H54 (cell line): ENCODE data around the gene EEF2KMT.
"Not testable (repeated sequence)": the region's sequence is repeated elsewhere in the genome, so short reads cannot be mapped to it uniquely, and the experiment has no call there.

ENCODE experiments used
- DNase-seq: peaks from one replicate; pipeline ENCODE4 v3.0.0; 2011; ENCODE audit warnings: low spot score, mixed read lengths; ENCODE audit not compliant: insufficient read length
- FAIRE-seq: peaks from 3 replicates; lab custom pipeline; 2011; peaks lifted over from hg19 to GRCh38; lab: Jason Lieb, UNC
- POLR2A ChIP-seq: IDR thresholded peaks from 2 replicates; pipeline ENCODE4 v1.6.1; 2011; ENCODE audit warnings: low read depth, mild to moderate bottlenecking, low read length

The EEF2KMT gene, protein sequence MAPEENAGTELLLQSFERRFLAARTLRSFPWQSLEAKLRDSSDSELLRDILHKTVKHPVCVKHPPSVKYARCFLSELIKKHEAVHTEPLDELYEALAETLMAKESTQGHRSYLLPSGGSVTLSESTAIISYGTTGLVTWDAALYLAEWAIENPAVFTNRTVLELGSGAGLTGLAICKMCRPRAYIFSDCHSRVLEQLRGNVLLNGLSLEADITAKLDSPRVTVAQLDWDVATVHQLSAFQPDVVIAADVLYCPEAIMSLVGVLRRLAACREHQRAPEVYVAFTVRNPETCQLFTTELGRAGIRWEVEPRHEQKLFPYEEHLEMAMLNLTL

DNA sequence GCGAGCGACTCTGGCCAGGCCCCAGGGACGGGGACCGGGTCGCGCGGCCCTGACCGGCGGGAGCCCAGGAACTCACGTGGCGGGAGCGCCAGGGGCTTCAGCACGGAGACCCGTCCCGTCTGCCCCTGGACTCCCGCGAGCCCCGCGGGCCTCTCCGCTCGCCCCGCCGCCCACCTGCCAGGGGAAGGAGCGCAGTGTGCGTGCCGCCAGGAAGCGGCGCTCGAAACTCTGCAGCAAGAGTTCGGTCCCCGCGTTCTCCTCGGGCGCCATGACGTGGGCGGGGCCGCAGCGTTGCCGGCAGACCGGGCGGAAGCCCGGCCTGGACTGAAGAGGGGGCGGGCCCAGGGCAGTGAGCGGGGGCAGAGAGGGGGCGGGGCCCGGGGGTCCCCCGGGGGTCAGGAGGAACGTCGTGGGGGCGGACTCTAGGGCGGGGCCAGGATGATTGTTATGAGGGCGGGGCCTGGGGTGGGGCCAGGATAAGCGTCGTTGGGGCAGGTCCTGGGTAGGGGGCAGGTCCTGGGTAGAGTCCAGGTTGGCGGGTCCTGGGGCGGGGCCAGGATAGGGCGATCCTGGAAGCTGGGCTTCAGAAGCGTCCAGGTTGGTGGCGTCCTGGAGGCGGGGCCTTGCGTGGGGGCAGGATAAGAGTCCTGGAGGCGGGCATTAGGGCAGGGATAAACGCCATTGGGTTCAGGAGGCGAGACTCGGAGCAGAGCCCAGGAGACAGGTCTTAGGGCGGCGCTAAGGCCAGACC is at the start of gene EEF2KMT:
Gene EEF2KMT (minus strand): TSS at position 326 of the 751 bp plus-strand sequence. CDS start 56 bp downstream, at position 270.
- FAIRE-seq (peak; percentile 75), DNase-seq (peak; percentile 76)
- TF ChIP-seq POLR2A: peak; percentile 42; the same call in 1 of the 2 replicates

DNA sequence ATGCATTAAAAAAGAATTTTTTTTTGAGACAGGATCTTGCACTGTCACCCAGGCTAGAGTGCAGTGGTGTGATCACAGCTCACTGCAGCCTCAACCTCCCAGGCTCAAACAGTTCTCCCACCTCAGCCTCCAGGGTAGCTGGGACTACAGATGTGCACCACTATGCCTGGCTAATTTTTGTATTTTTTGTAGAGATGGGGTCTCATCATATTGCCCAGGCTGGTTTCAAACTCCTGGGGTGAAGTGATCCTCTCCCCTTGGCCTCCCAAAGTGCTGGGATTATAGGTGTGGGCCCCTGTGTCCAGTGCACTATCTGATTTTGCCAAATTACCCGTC is 47.0 kb upstream of the EEF2KMT start:
- not testable (repeated sequence) for DNase-seq, FAIRE-seq

DNA sequence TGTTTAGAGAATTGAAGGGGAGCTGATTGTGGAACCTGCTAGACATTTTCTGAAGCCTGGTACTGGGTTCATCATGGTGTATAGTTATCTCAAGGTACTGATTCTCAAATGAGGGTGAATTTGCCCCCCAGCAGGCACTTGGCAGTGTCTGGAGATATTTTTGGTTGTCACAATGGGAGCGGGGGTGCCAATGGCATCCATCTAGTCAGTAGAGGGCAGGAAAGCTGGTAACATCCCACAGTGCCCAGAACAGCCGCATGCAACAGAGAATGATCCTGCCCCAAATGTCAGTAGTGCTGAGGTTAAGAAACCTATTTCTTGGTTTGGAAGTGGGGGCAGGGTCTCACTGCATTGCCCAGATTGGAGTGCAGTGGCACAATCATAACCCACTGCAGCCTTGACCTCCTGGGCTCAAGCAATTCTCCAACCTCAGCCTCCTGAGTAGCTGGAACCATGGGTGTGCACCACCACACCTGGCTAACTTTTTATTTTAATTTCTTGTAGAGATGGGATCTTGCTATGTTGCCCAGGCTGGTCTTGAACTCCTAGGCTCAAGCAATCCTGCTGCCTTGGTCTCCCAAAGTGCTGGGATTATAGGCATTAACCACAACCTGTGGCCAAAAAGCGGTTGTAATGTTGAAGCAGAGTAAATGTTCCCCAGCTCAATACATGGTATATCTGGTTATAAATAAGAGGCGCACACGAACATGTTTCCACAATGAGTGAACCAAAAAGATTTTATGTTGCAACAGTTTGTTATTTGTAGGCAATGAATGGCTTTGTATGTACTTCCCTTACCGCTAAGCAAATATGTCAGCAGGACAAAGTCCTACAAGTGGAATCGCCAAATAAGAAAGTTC is 46.4 kb upstream of the EEF2KMT start:
- FAIRE-seq (no peak), DNase-seq (no peak)
- no peak for TF ChIP-seq POLR2A

DNA sequence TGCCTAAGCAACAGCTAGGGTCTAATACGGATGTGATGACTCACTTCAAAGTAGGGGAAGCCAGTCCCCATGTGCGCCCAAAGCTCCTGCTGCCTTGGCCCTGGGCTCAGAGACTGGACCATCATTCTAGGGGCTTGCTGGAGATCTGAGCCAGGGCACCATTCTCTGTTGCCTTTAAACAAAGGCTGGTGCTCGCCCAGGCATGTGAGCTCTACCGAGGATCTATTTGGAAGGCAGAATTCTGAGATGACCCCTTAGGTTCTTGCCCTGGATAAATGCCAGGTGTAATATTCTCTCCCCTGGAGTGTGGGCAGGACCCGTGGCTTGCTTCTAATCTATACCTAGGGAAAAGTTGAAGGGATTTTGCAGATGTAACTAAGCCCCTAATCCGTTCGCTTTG is 42.6 kb upstream of the EEF2KMT start:
- FAIRE-seq, DNase-seq: not testable (repeated sequence)

DNA sequence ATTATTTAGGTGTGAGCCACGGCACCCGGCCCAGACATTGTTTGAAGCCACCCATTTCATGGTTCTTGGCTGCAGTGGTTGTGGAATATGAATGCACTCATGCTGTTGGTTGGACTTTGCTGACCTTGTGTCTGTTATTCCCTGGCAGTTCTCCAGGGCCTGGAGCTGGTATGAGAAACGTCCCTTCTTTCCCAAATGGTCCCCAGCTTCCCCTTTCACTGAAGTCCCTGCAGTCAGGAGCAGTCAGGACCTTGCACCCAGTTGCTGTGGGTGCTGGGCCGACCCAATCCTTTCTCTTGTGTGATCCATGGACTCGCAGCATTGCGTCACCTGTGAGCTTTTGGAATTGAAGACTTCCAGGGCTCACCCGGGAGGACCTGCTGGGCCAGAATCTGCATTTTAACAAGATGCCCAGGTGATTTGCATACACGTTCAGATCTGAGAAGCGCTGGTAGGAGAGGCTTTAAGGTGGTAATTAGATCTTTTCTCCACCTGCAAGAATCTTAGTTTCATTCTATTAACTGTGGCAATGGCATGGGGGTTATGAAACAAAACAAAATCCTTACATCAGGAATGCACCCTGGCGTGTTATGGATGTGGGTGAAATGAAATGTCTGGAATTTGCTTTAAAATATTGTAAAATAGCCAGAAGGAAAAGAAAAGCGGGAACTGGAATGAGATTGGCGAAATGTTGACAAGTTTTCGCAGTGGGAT is 37.3 kb upstream of the EEF2KMT start:
- DNase-seq, FAIRE-seq: not testable (repeated sequence)

DNA sequence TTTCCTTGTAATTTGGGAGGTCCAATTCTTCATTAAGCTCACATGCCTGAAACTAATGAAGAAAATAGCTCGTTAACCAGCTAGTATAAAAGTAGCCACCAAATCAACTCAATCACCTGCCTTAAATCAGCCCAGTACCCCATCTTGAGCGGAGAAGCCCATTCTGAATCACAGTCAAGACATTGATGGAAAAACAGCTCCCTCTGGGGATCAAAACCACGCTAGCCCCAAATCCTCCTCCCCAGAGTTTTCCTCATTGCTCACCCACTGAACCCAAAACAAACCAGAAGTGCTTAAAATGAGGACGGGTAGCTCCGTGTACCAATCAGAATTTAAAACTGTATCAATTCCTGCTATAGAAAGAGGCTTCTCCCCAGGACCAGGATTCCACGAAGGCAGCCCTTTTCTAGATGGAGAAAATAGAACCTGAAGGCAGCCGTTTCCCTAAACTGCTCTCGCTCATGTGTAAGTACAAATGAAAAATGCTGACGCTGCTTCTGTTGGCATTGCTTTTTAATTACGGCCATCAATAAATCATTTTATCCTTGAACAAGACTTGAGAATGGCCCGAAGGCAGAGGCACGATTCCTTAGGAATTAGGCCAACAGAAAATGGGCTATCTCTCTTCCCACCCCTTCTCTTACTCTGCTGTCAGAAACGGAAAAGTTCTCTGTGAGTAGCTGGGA is 35.5 kb upstream of the EEF2KMT start:
- DNase-seq, FAIRE-seq: not testable (repeated sequence)

DNA sequence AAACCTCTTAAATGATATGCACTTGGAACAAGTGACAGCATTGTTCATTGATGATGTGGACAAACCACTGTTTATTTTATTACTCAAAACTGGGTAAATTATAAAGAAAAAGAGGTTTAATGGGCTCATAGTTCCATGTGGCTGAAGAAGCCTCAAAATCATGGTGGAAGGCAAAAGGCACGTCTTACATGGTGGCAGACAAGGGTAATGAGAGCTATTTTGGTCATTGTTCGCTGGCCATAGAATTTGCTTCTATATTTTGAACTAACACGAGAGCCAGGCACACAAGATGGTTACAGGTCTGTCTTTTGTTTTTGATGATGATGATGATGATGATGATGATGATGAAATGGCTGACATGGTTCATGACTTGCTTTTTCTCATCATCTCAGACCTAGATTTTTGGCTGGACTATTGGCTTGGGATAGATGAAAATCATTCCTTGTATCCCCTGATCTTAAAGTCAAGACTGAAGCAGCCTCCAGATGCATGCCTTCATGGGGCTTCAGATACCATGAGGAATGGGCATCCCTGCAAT is 33.9 kb upstream of the EEF2KMT start:
- DNase-seq, FAIRE-seq: not testable (repeated sequence)

DNA sequence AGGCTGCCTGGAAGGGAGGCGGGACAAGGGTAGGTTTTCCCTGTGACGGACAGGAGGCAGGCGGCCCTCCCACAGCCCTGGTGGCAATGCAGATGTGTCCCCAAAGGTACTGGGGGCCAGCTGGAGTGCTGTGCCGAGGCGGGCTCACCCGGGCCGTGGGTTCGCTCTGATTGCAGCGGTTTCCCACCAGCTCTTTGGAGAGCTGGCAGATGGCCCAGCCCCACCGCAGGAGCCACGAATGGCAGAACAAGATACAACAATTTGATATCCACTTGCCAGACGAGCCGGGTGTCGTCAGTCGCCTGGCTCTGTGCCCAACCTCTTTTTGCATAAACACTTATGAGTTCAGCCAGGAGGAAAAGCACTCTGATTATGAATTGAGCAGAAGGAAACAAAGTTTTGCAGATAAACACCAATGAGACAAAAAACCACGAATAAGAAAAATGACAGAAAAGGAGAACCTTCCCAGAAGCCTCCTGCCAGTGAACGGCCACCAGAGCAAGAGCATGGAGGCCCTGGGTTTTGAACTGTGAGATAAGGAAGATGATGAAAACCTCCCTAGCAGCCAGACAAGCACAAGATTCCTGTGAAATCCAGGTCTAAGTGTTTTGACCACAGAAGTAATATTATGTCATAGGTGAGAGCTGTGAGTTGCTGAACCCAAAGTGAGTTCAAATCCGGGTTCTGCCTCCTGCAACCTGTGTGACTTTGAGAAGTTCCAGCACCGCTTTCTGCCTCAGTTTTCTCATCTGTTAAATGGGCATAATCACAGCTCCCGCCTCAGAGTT is 19.9 kb upstream of the EEF2KMT start:
- not testable (repeated sequence) for DNase-seq, FAIRE-seq

DNA sequence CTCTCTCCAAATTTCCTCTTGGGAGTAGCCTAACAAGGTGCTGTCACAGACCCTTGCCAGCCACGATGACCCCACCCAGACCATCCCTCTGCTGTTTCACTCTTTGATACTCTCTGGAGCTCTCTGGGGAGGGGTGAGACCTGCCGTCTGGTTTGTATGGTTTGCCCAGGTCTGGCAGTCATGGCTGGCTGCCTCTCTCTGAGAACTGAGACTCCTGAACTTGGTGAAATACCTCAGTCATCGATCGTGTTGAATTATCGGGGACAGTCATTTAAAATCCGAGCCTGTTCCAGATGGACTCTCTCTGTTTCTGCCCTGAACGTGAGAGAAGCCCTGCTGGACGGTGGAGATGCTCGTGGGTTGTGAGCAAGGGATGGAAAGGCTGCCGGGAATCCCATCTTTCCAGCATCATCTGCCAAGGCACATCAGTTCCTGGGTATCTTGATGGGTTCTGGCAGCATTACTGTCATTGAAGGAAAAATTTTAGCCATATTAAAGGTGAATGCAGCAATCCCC is 19.2 kb upstream of the EEF2KMT start:
- not testable (repeated sequence) for DNase-seq, FAIRE-seq

DNA sequence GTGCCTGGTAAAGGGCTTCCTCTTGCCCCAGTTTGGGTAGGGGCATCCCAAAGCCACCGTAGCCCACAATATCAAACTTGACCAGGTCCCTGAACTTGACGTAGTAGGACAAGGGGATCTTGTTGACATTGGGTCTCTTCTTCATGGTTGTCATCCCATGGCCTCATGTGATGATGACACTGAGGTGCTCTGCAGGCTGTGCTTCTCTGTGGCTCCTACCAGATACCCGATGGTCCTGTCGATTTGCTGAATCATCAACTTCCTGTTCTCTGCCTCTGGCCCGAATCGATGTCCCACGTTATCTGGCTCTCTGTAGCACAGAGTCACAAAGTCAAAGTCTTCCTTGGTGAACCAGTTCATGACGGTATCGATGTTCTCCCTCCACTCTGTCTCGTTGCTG is 13.3 kb upstream of the EEF2KMT start:
- not testable (repeated sequence) for DNase-seq, FAIRE-seq

DNA sequence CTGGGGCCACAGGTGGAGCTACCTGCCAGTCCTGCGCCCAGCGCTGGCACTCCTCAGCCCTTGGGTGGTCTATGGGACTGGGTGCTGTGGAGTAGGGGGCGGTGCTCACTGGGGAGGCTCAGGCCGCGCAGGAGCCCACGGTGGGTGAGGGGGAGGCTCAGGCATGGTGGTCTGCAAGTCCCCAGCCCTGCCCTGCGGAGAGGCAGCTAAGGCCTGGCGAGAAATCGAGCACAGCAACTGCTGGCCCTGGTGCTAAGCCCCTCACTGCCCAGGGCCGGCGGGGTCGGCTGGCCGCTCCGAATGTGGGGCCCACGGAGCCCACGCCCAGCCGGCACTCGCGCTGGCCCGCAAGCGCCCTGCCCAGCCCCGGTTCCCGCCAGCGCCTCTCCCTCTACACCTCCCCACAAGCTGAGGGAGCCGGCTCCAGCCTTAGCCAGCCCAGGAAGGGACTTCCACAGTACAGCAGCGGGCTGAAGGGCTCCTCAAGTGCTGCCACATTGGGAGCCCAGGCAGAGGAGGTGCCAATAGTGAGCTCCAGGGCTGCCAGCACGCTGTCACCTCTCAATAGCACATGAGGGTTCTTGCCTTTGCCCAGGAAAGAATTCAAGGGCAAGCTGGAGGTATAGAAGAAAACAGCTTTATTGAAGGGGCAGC is 11.0 kb upstream of the EEF2KMT start:
- DNase-seq: no peak
- FAIRE-seq: no peak
- no peak for TF ChIP-seq POLR2A

DNA sequence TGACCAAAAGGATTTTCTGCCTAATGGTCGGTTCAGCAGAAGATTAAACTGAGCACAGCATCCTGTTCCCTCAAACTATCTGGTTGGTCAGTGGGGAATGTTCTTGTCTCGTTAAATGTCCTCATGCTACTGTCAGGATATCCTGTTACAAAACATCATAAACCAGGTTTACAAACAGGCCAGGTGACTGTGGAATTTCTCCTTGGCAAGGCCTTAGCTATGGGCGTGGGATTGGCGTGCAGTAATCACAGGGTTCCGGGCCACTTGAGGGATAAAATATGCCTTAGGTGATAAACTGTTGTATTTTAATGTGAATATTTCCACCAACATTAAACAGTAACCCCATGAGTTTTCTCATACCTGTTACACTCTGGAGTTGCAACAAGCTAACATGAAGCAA is 7.4 kb upstream of the EEF2KMT start:
- FAIRE-seq, DNase-seq: not testable (repeated sequence)

DNA sequence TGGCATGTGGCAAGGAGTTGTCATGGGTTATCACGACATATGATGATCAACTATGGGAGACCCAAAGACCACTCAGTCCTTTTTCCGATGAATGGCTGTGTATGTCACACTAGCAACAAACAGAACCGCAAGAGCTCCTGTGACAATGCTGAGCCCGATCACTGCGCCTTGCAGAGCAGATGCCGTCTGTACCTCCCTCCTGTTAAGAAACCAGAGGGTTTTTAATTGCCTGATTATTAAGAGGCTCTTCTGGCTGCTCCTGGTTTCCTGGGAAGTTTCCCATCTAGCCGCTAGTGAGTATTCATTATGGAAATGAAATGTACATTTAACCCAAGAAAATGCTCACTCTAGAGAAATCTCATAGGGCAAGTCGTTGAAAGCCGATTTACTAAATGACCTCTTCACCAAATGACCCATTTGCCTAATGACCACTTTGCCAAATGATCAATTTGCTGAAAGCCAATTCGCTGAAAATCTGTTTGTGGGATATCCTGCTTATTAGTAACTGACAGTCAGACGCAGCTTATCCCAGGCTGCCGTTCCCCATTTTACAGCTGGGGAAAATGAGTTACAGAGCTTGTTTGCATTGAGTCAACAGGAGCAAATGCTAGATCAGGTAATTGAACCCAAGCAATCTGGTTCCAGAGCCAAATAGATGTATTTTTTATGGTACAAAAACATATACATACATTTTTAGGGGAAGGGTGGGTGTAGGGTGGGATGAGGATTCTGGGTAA is 5.9 kb upstream of the EEF2KMT start:
- not testable (repeated sequence) for FAIRE-seq, DNase-seq

DNA sequence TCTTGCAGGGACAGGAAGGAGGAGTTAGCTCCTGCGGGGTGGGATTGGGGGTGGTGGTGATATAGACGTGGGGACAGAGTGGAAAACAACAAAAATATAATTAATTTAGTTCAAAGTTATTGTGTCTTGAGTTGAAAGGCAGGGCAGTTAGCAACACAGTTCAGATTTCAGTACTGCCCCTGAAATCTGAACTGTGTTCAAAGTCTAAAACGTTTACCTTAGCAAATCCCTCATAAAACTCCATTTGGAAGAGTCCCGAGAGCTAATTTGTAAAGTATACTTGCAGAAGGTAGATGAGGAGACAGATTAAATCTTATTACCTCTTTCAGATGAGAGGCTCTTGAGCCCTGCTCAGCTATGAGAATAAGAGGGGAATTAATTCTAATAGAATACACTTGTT is 1.6 kb upstream of the EEF2KMT start:
- DNase-seq, FAIRE-seq: not testable (repeated sequence)

DNA sequence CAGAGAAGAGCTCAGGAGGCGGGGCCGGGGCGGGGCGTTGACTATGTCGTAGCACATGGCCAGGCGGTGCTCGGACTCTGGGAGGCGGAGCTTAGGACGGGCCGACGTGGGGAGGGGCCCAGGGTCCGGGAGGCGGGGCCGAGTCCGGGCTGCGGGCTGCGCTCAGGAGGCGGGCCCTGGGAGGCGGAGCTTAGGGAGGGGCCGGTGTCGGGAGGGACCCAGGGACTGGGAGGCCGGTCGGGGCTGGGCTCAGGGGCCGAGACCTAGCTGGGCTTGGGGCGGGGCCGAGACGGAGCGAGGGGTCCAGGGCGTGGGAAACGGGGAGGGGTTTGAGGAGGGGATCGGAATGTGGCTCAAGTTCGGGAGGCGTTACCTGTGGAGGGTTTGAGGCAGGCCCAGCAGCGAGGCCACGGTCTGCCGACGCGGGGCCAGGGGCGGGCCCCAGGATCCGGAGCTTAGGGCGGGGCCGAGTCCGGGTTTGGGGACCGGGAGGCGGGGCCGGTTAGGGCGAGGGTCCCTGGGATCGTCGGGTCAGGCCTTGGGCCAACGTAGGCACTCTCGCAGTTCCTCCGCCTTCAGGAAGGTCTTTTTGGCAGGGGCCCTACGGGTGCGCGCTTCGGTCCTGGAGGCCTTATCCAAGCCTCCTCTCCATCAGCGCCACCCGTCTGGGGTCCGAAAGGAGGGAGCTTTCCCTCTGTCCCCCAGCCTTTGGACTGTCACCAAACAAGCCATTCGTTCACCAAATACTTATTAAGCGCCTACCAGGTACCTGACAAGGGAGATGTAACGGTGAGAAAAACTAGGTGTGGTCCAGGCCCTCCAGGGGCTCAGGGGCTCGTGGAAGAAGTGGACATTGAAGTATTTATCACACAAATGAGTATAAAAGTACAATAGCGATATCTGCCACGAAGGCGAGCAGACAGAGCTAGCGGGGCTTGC is 895 bp upstream of the EEF2KMT start:
- not testable (repeated sequence) for FAIRE-seq
- peak; percentile 34 for DNase-seq
